IMR-90 (cell line): ENCODE data around the gene STAT5B. TPM values are rescaled to one million over a fixed set of nuclear protein-coding genes. Genes with fewer than 3 reads are reported as not detected.
"Not testable (repeated sequence)": the region's sequence is repeated elsewhere in the genome, so short reads cannot be mapped to it uniquely, and the experiment has no call there.

Source experiments
- ATAC-seq: fragments of 200-7000 bp; cut with Tn5 transposase; 2 replicates; pipeline ENCODE4 v1.9.1; 2020; ENCODE audit warnings: low read depth, mild to moderate bottlenecking, moderate library complexity
- BruUV-seq: library from RNA; stranded (reverse); fragments of 400-500 nt; replicated peaks from 2 replicates; lab custom pipeline; 2021; lab: Mats Ljungman, UMichigan
- CTCF ChIA-PET: fragments of 300-600 bp; formaldehyde crosslinking; extraction: SDS; loops from one replicate; lab custom pipeline; 2021; ENCODE audit warnings: antibody characterized with exemption; lab: Yijun Ruan, JAX
- POLR2A ChIA-PET: fragments of 300-600 bp; sonication (Branson Sonifier 250); formaldehyde crosslinking; loops from one replicate; lab custom pipeline; 2022; ENCODE audit warnings: antibody characterized with exemption; ENCODE audit not compliant: unreplicated experiment; lab: Charles Lee
- DNase-seq: peaks from one replicate; pipeline ENCODE4 v3.0.0; 2013
- H2AFZ ChIP-seq: replicated peaks from 2 replicates; pipeline ENCODE3; 2013; ENCODE audit warnings: low read length, mild to moderate bottlenecking; ENCODE audit not compliant: poor library complexity
- H2AK5ac ChIP-seq: 2 replicates; pipeline ENCODE4 v1.6.1; 2013; ENCODE audit warnings: low read depth, low read length, inconsistent platforms
- H2AK9ac ChIP-seq: replicated peaks from 2 replicates; pipeline ENCODE3; 2013; ENCODE audit warnings: mild to moderate bottlenecking, low read depth, low read length, moderate library complexity; ENCODE audit not compliant: poor library complexity
- H2BK120ac ChIP-seq: 2 replicates; pipeline ENCODE4 v1.6.1; 2013; ENCODE audit warnings: low read depth, low read length, inconsistent platforms
- H2BK15ac ChIP-seq: 3 replicates; pipeline ENCODE4 v1.6.1; 2013; ENCODE audit warnings: low read depth, low read length, inconsistent platforms
- H2BK20ac ChIP-seq: 2 replicates; pipeline ENCODE4 v1.6.1; 2013; ENCODE audit warnings: low read depth, mild to moderate bottlenecking, inconsistent platforms, low read length, moderate library complexity
- H2BK5ac ChIP-seq: 2 replicates; pipeline ENCODE4 v1.6.1; 2013; ENCODE audit warnings: mild to moderate bottlenecking, low read depth, low read length, inconsistent platforms; ENCODE audit not compliant: poor library complexity, severe bottlenecking
- H3K14ac ChIP-seq: replicated peaks from 2 replicates; pipeline ENCODE4 v1.6.1; 2013; ENCODE audit warnings: low read depth, low read length, inconsistent platforms
- H3K18ac ChIP-seq: 2 replicates; pipeline ENCODE4 v1.6.1; 2013; ENCODE audit warnings: low read depth, low read length, control low read depth
- H3K23ac ChIP-seq: 2 replicates; pipeline ENCODE4 v1.6.1; 2013; ENCODE audit warnings: low read depth, low read length, inconsistent platforms
- H3K27ac ChIP-seq: 2 replicates; pipeline ENCODE4 v1.5.1; 2013; ENCODE audit warnings: mild to moderate bottlenecking, control low read depth, low read length; ENCODE audit not compliant: insufficient read depth
- H3K27me3 ChIP-seq: 2 replicates; pipeline ENCODE4 v1.6.1; 2013; ENCODE audit warnings: low read length; ENCODE audit not compliant: control insufficient read depth, insufficient read depth
- H3K36me3 ChIP-seq: 2 replicates; pipeline ENCODE4 v1.6.1; 2013; ENCODE audit warnings: low read length, mixed read lengths; ENCODE audit not compliant: control insufficient read depth, insufficient read depth
- H3K4ac ChIP-seq: 2 replicates; pipeline ENCODE4 v1.6.1; 2013; ENCODE audit warnings: low read depth, low read length, inconsistent platforms
- H3K4me1 ChIP-seq: 2 replicates; pipeline ENCODE4 v1.6.1; 2013; ENCODE audit warnings: low read length, mixed read lengths; ENCODE audit not compliant: control insufficient read depth, insufficient read depth
- H3K4me2 ChIP-seq: 2 replicates; pipeline ENCODE4 v1.6.1; 2013; ENCODE audit warnings: low read depth, mild to moderate bottlenecking, control low read depth, low read length, moderate library complexity
- H3K4me3 ChIP-seq: 2 replicates; pipeline ENCODE4 v1.5.1; 2013; ENCODE audit warnings: low read depth, mild to moderate bottlenecking, control low read depth, low read length, moderate library complexity; ENCODE audit not compliant: insufficient read depth
- H3K56ac ChIP-seq: 2 replicates; pipeline ENCODE4 v1.6.1; 2013; ENCODE audit warnings: low read length, inconsistent platforms; ENCODE audit not compliant: insufficient read depth; ENCODE audit errors: extremely low read depth
- H3K79me1 ChIP-seq, 2 experiments: 2 replicates each; pipeline ENCODE4 v1.6.1; 2013; ENCODE audit warnings: low read length in 2 of 2, inconsistent platforms in 1 of 2, low read depth in 1 of 2
- H3K9ac ChIP-seq: 2 replicates; pipeline ENCODE4 v1.6.1; 2013; ENCODE audit warnings: low read depth, low read length, control low read depth
- H3K9me1 ChIP-seq: 2 replicates; pipeline ENCODE4 v1.6.1; 2013; ENCODE audit warnings: low read length, inconsistent platforms; ENCODE audit not compliant: insufficient read depth
- H3K9me3 ChIP-seq: 2 replicates; pipeline ENCODE4 v1.6.1; 2013; ENCODE audit warnings: low read length; ENCODE audit not compliant: control insufficient read depth, insufficient read depth
- H4K20me1 ChIP-seq: 2 replicates; pipeline ENCODE4 v1.6.1; 2013; ENCODE audit warnings: low read length, inconsistent platforms; ENCODE audit not compliant: insufficient read depth
- H4K5ac ChIP-seq: 2 replicates; pipeline ENCODE4 v1.6.1; 2013; ENCODE audit warnings: mild to moderate bottlenecking, low read depth, low read length, control low read depth
- H4K8ac ChIP-seq, 2 experiments: 2 replicates each; pipeline ENCODE4 v1.6.1; 2013; ENCODE audit warnings: low read depth in 2 of 2, low read length in 2 of 2, control low read depth in 1 of 2, inconsistent platforms in 1 of 2
- H4K91ac ChIP-seq: 2 replicates; pipeline ENCODE4 v1.6.1; 2013; ENCODE audit warnings: low read depth, low read length, inconsistent platforms; ENCODE audit not compliant: insufficient read depth
- RCOR1 ChIP-seq: IDR thresholded peaks from 2 replicates; pipeline ENCODE4 v1.6.1; 2012; ENCODE audit warnings: mild to moderate bottlenecking, low read length, improper control_type of control experiment; ENCODE audit not compliant: insufficient replicate concordance
- RFX5 ChIP-seq: IDR thresholded peaks from 2 replicates; pipeline ENCODE4 v1.8.0; 2012; ENCODE audit warnings: low read depth, mild to moderate bottlenecking, low read length, moderate library complexity
- WGBS, 2 experiments: methylation state at CpG; one replicate each; pipeline versions ENCODE4 v1.1.5 to v1.1.7; 2013; ENCODE audit warnings: missing lambda C conversion rate in 2 of 2; ENCODE audit not compliant: insufficient read length in 1 of 2; ENCODE audit errors: extremely low coverage in 2 of 2; 5-methylcytosine and 5-hydroxymethylcytosine counted together
- dilution Hi-C: fragments of 300-500 bp; cut with HindIII; formaldehyde crosslinking; loops from one replicate; pipeline ENCODE4 v1.14.3; 2018; ENCODE audit warnings: low sequenced_read_pairs; ENCODE audit not compliant: unreplicated experiment
- in situ Hi-C: fragments of 300-500 bp; cut with MboI; formaldehyde crosslinking; loops from 3 replicates; pipeline ENCODE4 v1.14.3; 2019; ENCODE audit warnings: low sequenced_read_pairs, inconsistent platforms, mixed read lengths
- intact Hi-C: fragments of 100-400 bp; cut with micrococcal nuclease; formaldehyde crosslinking; loops from 2 replicates; pipeline ENCODE4 v1.10.0; 2022
- polyA plus RNA-seq, 3 experiments: library from polyadenylated mRNA; depleted of rRNA; stranded (reverse); fragments of >200 nt; gene quantifications; 2 replicates each; pipeline ENCODE4 v1.2.3, GENCODE V29; 2012; ENCODE audit warnings: low replicate concordance in 1 of 3
- total RNA-seq: library from RNA; depleted of rRNA; stranded (reverse); fragments of >200 nt; gene quantifications from 2 replicates; pipeline ENCODE4 v1.2.3, GENCODE V29; 2012

Gene STAT5B
- total and polyA plus RNA-seq, 2 of the 4 experiments (the other 2 are of a cell fraction) = 24.4 to 29.6 TPM

GRCh38 chr17:42221886-42222745 lies 54.1 kb downstream of the STAT5B start (continued):
- no peak for TF ChIP-seq RFX5
- no peak for TF ChIP-seq RCOR1

DNA sequence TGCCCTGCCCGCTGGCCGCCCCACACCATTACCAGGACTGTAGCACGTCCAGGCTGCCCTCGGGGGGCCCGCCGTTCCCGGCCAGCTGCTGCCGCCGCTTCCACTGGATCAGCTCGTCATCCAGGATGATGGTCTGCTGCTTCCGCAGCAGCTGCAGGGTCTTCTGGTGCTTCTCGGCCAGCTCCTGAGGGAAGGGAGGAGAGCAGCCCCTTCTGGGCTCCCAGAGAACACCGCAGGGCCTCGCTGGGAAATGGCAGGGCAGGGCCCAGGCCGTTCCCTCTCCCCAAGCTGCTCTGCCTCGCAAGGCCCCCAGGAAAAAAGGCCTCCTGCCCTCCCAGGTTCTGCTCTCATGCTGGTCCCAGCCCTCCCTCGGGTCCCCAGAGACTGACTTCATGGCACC lies 56.9 kb downstream of the STAT5B start:
- BruUV-seq, in situ Hi-C loops, POLR2A ChIA-PET: not testable (repeated sequence)

More for the DNA sequence above, 56.9 kb downstream of the STAT5B start:
- H3K23ac ChIP-seq, H2BK15ac ChIP-seq, H3K9me1 ChIP-seq, H3K4me3 ChIP-seq, H2BK5ac ChIP-seq, DNase-seq, H3K56ac ChIP-seq, H2BK120ac ChIP-seq, H3K18ac ChIP-seq, H3K14ac ChIP-seq, H2AFZ ChIP-seq, H2AK9ac ChIP-seq, H3K9me3 ChIP-seq, H4K91ac ChIP-seq, H4K20me1 ChIP-seq, H2BK20ac ChIP-seq, H3K27ac ChIP-seq, H3K4me2 ChIP-seq, H3K4me1 ChIP-seq, H4K8ac ChIP-seq, intact Hi-C loops, H3K9ac ChIP-seq, CTCF ChIA-PET, H3K4ac ChIP-seq, H3K27me3 ChIP-seq, dilution Hi-C loops, H4K5ac ChIP-seq, H2AK5ac ChIP-seq, ATAC-seq: not testable (repeated sequence)
- WGBS, 2 experiments = no CpG with 5 or more reads among the region's 17 CpGs
- peaks cover 45% of the 10 kb centered on the region for H3K36me3 ChIP-seq
- peaks cover 17 to 21% of the 10 kb centered on the region in 2 experiments; a peak in 3 of 4 replicates for H3K79me1 ChIP-seq
